SK-N-SH treated with all-trans-retinoic acid at 6 μM for 48 hours (cell line): ENCODE results near the gene MOV10L1.

ENCODE experiments used
- ATAC-seq: fragments of 200-7000 bp; cut with Tn5 transposase; 3 replicates; pipeline ENCODE4 v1.9.1; 2020; ENCODE audit warnings: mild to moderate bottlenecking, moderate library complexity
- ARNTL ChIP-seq: fragments of 450-650 bp; formaldehyde crosslinking; IDR thresholded peaks from 2 replicates; pipeline ENCODE4 v1.5.0; 2020; ENCODE audit warnings: low read depth, mild to moderate bottlenecking, moderate library complexity, borderline replicate concordance
- BACH2 ChIP-seq: fragments of 250-450 bp; sonication (Bioruptor Pico); IDR thresholded peaks from 2 replicates; pipeline ENCODE4 v1.9.0; 2021; ENCODE audit warnings: mild to moderate bottlenecking, borderline replicate concordance
- CREB5 ChIP-seq: fragments of 250-450 bp; sonication (Bioruptor Pico); IDR thresholded peaks from 2 replicates; pipeline ENCODE4 v1.5.1; 2020; ENCODE audit warnings: low read depth, mild to moderate bottlenecking, moderate library complexity
- CSDC2 ChIP-seq: fragments of 250-450 bp; sonication (Bioruptor Pico); IDR thresholded peaks from 2 replicates; pipeline ENCODE4 v1.5.0; 2020; ENCODE audit warnings: mild to moderate bottlenecking, moderate library complexity
- ESRRG ChIP-seq: fragments of 250-450 bp; sonication (Bioruptor Pico); IDR thresholded peaks from 2 replicates; pipeline ENCODE4 v1.6.1; 2021; ENCODE audit warnings: mild to moderate bottlenecking
- GLIS3 ChIP-seq: fragments of 250-450 bp; sonication (Bioruptor Pico); IDR thresholded peaks from 2 replicates; pipeline ENCODE4 v1.5.0; 2020; ENCODE audit warnings: mild to moderate bottlenecking, moderate library complexity
- ISL1 ChIP-seq: fragments of 250-450 bp; sonication (Bioruptor Pico); IDR thresholded peaks from 2 replicates; pipeline ENCODE4 v2.1.2; 2022; ENCODE audit warnings: mild to moderate bottlenecking, moderate library complexity
- OSR1 ChIP-seq: fragments of 250-450 bp; sonication (Bioruptor Pico); IDR thresholded peaks from 2 replicates; pipeline ENCODE4 v1.8.0; 2022; ENCODE audit warnings: moderate library complexity, mild to moderate bottlenecking, inconsistent platforms
- POU6F1 ChIP-seq: fragments of 250-450 bp; sonication (Bioruptor Pico); IDR thresholded peaks from 2 replicates; pipeline ENCODE4 v1.8.0; 2021; ENCODE audit warnings: low read depth, mild to moderate bottlenecking, moderate library complexity, borderline replicate concordance
- SNAI2 ChIP-seq: fragments of 250-450 bp; sonication (Bioruptor Pico); IDR thresholded peaks from 2 replicates; pipeline ENCODE4 v1.5.0; 2020; ENCODE audit warnings: mild to moderate bottlenecking, moderate library complexity
- TCF4 ChIP-seq: fragments of 250-450 bp; sonication (Bioruptor Pico); IDR thresholded peaks from 2 replicates; pipeline ENCODE4 v1.8.0; 2021; ENCODE audit warnings: mild to moderate bottlenecking, moderate library complexity, borderline replicate concordance
- TOX ChIP-seq: fragments of 250-450 bp; sonication (Bioruptor Pico); IDR thresholded peaks from 2 replicates; pipeline ENCODE4 v1.8.0; 2021; ENCODE audit warnings: mild to moderate bottlenecking, moderate library complexity, borderline replicate concordance
- TSHZ2 ChIP-seq: fragments of 250-450 bp; sonication (Bioruptor Pico); IDR thresholded peaks from 2 replicates; pipeline ENCODE4 v1.5.0; 2020; ENCODE audit warnings: mild to moderate bottlenecking, moderate library complexity
- ZC3H10 ChIP-seq: fragments of 250-450 bp; sonication (Bioruptor Pico); IDR thresholded peaks from 2 replicates; pipeline ENCODE4 v1.5.1; 2021; ENCODE audit warnings: mild to moderate bottlenecking, moderate library complexity
- ZFP3 ChIP-seq: fragments of 250-450 bp; sonication (Bioruptor Pico); IDR thresholded peaks from 2 replicates; pipeline ENCODE4 v1.5.0; 2020; ENCODE audit warnings: mild to moderate bottlenecking, moderate library complexity
- ZFP30 ChIP-seq: fragments of 450-650 bp; formaldehyde crosslinking; IDR thresholded peaks from 2 replicates; pipeline ENCODE4 v1.5.0; 2022; ENCODE audit warnings: mild to moderate bottlenecking, moderate library complexity
- ZNF565 ChIP-seq: fragments of 450-650 bp; formaldehyde crosslinking; conservative IDR thresholded peaks from 2 replicates; pipeline ENCODE4 v1.5.0; 2020; ENCODE audit warnings: low read depth, mild to moderate bottlenecking, moderate library complexity
- ZNF70 ChIP-seq: fragments of 450-650 bp; formaldehyde crosslinking; IDR thresholded peaks from 2 replicates; pipeline ENCODE4 v1.5.0; 2020; ENCODE audit warnings: mild to moderate bottlenecking, moderate library complexity
- ZNF8 ChIP-seq: fragments of 450-650 bp; formaldehyde crosslinking; IDR thresholded peaks from 2 replicates; pipeline ENCODE4 v1.5.0; 2020; ENCODE audit warnings: mild to moderate bottlenecking, moderate library complexity
- TF ChIP-seq, protein P1 (sequence below): fragments of 250-450 bp; sonication (Bioruptor Pico); IDR thresholded peaks from 2 replicates; pipeline ENCODE4 v1.5.1; 2021; ENCODE audit warnings: mild to moderate bottlenecking, moderate library complexity
- TF ChIP-seq, protein P2 (sequence below): fragments of 250-450 bp; sonication (Bioruptor Pico); IDR thresholded peaks from 2 replicates; pipeline ENCODE4 v1.8.0; 2020; ENCODE audit warnings: mild to moderate bottlenecking, moderate library complexity, borderline replicate concordance

Gene MOV10L1

DNA sequence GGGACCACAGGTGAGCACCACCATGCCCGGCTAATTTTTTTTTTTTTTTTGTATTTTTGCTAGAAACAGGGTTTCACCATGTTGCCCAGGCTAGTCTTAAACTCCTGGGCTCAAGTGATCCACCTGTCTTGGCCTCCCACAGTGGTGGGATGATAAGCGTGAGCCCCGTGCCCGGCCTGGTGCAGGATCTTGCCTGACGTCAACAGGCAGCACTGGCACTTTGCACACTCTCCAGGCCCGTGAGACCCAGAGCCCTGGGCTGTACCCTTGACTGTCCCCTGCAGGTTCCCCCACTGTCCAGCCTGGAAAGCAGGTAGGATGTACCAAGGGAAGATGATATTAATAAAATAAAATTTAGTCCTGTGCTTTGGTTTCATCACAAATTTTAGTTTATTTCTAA is 51.7 kb downstream of the MOV10L1 start:
- ATAC-seq = no peak
- TF ChIP-seq GLIS3 (CRISPR knock-in tag) (no peak), ZC3H10 (CRISPR knock-in tag) (no peak), CSDC2 (CRISPR knock-in tag) (no peak), ESRRG (no peak), CREB5 (CRISPR knock-in tag) (no peak)
- TF ChIP-seq, protein P1, sequence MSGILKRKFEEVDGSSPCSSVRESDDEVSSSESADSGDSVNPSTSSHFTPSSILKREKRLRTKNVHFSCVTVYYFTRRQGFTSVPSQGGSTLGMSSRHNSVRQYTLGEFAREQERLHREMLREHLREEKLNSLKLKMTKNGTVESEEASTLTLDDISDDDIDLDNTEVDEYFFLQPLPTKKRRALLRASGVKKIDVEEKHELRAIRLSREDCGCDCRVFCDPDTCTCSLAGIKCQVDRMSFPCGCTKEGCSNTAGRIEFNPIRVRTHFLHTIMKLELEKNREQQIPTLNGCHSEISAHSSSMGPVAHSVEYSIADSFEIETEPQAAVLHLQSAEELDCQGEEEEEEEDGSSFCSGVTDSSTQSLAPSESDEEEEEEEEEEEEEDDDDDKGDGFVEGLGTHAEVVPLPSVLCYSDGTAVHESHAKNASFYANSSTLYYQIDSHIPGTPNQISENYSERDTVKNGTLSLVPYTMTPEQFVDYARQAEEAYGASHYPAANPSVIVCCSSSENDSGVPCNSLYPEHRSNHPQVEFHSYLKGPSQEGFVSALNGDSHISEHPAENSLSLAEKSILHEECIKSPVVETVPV (CRISPR knock-in tag) = no peak

DNA sequence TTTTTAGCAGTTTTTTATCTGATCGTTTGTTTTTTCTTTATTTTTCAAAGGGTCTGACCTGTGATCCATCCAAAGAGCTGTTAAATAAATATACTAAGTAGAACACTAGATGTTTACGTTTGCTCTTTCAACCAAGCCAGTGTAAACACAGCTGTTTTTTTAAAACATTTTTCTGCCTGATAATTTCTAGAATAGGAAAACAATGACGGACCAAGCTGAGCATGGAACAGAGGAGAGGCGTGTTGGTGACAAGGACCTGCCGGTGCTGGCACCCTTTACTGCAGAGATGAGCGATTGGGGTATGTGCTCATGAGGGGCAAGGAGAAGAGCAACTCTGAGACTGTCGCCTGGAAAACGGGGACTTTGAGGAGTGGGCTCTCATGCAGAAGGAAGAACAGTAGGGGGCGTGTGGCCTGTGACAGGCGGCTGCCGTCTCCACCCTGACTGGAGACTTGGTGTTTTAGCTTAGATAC is 52.1 kb downstream of the MOV10L1 start:
- no peak for TF ChIP-seq ZFP30 (CRISPR knock-in tag)
- TF ChIP-seq TOX (CRISPR knock-in tag) = no peak
- no peak for TF ChIP-seq TSHZ2 (CRISPR knock-in tag)
- TF ChIP-seq ZC3H10 (CRISPR knock-in tag) = no peak
- TF ChIP-seq, protein P2, sequence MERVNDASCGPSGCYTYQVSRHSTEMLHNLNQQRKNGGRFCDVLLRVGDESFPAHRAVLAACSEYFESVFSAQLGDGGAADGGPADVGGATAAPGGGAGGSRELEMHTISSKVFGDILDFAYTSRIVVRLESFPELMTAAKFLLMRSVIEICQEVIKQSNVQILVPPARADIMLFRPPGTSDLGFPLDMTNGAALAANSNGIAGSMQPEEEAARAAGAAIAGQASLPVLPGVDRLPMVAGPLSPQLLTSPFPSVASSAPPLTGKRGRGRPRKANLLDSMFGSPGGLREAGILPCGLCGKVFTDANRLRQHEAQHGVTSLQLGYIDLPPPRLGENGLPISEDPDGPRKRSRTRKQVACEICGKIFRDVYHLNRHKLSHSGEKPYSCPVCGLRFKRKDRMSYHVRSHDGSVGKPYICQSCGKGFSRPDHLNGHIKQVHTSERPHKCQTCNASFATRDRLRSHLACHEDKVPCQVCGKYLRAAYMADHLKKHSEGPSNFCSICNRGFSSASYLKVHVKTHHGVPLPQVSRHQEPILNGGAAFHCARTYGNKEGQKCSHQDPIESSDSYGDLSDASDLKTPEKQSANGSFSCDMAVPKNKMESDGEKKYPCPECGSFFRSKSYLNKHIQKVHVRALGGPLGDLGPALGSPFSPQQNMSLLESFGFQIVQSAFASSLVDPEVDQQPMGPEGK = no peak
- TF ChIP-seq ZNF8 = no peak
- no peak for TF ChIP-seq ISL1 (CRISPR knock-in tag)
- no peak for TF ChIP-seq TCF4
- TF ChIP-seq ARNTL = no peak
- no peak for TF ChIP-seq ZNF565 (CRISPR knock-in tag)
- no peak for TF ChIP-seq CREB5 (CRISPR knock-in tag)
- TF ChIP-seq ESRRG = no peak
- TF ChIP-seq, all 23 proteins: peak for 0
- no peak for ATAC-seq

DNA sequence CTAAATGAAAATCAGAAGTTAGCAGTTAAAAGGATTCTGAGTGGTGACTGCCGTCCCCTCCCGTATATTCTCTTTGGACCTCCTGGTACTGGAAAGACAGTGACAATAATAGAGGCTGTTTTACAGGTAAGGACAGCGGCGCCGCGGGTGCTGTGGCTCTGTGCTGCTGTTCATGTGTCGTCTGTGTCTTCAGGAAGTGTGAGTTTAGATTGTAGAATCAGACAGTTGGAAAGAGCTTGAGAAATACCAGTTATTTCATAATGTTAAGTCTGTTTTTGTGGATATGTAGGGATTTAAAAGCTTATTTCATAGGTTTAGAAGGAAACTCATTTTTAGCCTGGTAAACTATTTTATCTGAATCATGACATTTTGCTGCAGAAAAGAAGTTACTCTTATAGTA is 53.3 kb downstream of the MOV10L1 start:
- TF ChIP-seq ISL1 (CRISPR knock-in tag) = no peak
- TF ChIP-seq TCF4 = no peak
- no peak for TF ChIP-seq ZNF70
- TF ChIP-seq POU6F1 (CRISPR knock-in tag) = no peak
- no peak for TF ChIP-seq OSR1 (CRISPR knock-in tag)
- TF ChIP-seq ZFP3 (CRISPR knock-in tag) = no peak
- TF ChIP-seq BACH2 (CRISPR knock-in tag) = no peak
- TF ChIP-seq ZFP30 (CRISPR knock-in tag) = no peak
- TF ChIP-seq ZNF8 = no peak
- TF ChIP-seq, protein P1 (CRISPR knock-in tag) = no peak
- no peak for TF ChIP-seq ESRRG
- no peak for TF ChIP-seq ZC3H10 (CRISPR knock-in tag)
- TF ChIP-seq SNAI2 (CRISPR knock-in tag) = no peak
- TF ChIP-seq, all 23 proteins: peak for 0
- ATAC-seq = no peak
